H1 (cell line): ENCODE measurements around the gene NHLRC2. TPM values are rescaled to one million over a fixed set of nuclear protein-coding genes. Genes with fewer than 3 reads are reported as not detected.

Source experiments
- CTCF ChIA-PET: fragments of 300-600 bp; sonication (Branson Sonifier 250); formaldehyde crosslinking; loops from one replicate; lab custom pipeline; 2021; ENCODE audit not compliant: partially characterized antibody; lab: Charles Lee
- POLR2A ChIA-PET: fragments of 300-600 bp; sonication (Branson Sonifier 250); formaldehyde crosslinking; loops from one replicate; lab custom pipeline; 2021; ENCODE audit warnings: inconsistent platforms; ENCODE audit not compliant: partially characterized antibody; lab: Charles Lee
- DNase-seq, 2 experiments: peaks; one replicate each; pipeline versions ENCODE4 v3.0.0 to v3.0.0-alpha.2; 2010 to 2022; ENCODE audit warnings: low spot score in 2 of 2, low read depth in 1 of 2, mixed read lengths in 1 of 2
- FAIRE-seq: peaks from 2 replicates; lab custom pipeline; 2011; peaks lifted over from hg19 to GRCh38; lab: Jason Lieb, UNC
- H2AFZ ChIP-seq: 2 replicates; pipeline ENCODE4 v1.8.1; 2012; ENCODE audit warnings: low read length, inconsistent platforms
- H2AK5ac ChIP-seq: 2 replicates; pipeline ENCODE4 v1.6.1; 2013; ENCODE audit warnings: low read depth, low read length
- H2BK120ac ChIP-seq: replicated peaks from 2 replicates; pipeline ENCODE3; 2013; ENCODE audit warnings: low read depth, low read length, inconsistent platforms
- H2BK12ac ChIP-seq: 2 replicates; pipeline ENCODE4 v1.6.1; 2013; ENCODE audit warnings: low read depth, low read length
- H2BK15ac ChIP-seq: 2 replicates; pipeline ENCODE4 v1.6.1; 2013; ENCODE audit warnings: low read length
- H2BK20ac ChIP-seq: 2 replicates; pipeline ENCODE4 v1.6.1; 2013; ENCODE audit warnings: low read length
- H2BK5ac ChIP-seq: 2 replicates; pipeline ENCODE4 v1.6.1; 2013; ENCODE audit warnings: low read depth, low read length
- H3K14ac ChIP-seq: 2 replicates; pipeline ENCODE4 v1.6.1; 2013; ENCODE audit warnings: inconsistent platforms; ENCODE audit not compliant: insufficient read length
- H3K18ac ChIP-seq: 2 replicates; pipeline ENCODE4 v1.6.1; 2013; ENCODE audit warnings: low read length; ENCODE audit errors: extremely low read depth
- H3K23ac ChIP-seq: 2 replicates; pipeline ENCODE4 v1.6.1; 2013; ENCODE audit warnings: inconsistent platforms; ENCODE audit not compliant: insufficient read length
- H3K23me2 ChIP-seq: 2 replicates; pipeline ENCODE4 v1.6.1; 2013; ENCODE audit warnings: low read depth, low read length
- H3K27ac ChIP-seq: 2 replicates; pipeline ENCODE4 v1.6.1; 2011; ENCODE audit warnings: low read depth, low read length, inconsistent platforms
- H3K27me3 ChIP-seq, 4 experiments: replicated peaks in 1 of 4; 1 replicate in 1 of 4; 2 replicates in 3 of 4; pipeline versions ENCODE4 v1.6.1 to v1.8.1; 2011 to 2013; ENCODE audit warnings: low read length in 3 of 4, mild to moderate bottlenecking in 3 of 4, inconsistent platforms in 2 of 4, mixed read lengths in 2 of 4, moderate library complexity in 1 of 4; ENCODE audit not compliant: control insufficient read depth in 3 of 4, insufficient read depth in 3 of 4; ENCODE audit errors: extremely low read depth in 1 of 4
- H3K36me3 ChIP-seq, 4 experiments: 2 replicates each; pipeline versions ENCODE4 v1.6.1 to v1.8.1; 2011 to 2013; ENCODE audit warnings: mild to moderate bottlenecking in 4 of 4, low read length in 3 of 4, moderate library complexity in 2 of 4, control low read depth in 1 of 4, inconsistent platforms in 1 of 4; ENCODE audit not compliant: insufficient read depth in 4 of 4, control insufficient read depth in 2 of 4
- H3K4ac ChIP-seq: replicated peaks from 2 replicates; pipeline ENCODE3; 2013; ENCODE audit warnings: low read length, low read depth, mixed read lengths, inconsistent platforms; ENCODE audit not compliant: insufficient read length
- H3K4me1 ChIP-seq, 4 experiments: replicated peaks in 1 of 4; 1 replicate in 1 of 4; 2 replicates in 3 of 4; pipeline versions ENCODE4 v1.6.1 to v1.8.1; 2011 to 2013; ENCODE audit warnings: low read length in 3 of 4, inconsistent platforms in 2 of 4, mixed read lengths in 1 of 4; ENCODE audit not compliant: insufficient read depth in 4 of 4, control insufficient read depth in 3 of 4
- H3K4me2 ChIP-seq, 2 experiments: 2 replicates each; pipeline versions ENCODE4 v1.6.1 to v1.8.1; 2011 to 2013; ENCODE audit warnings: low read depth in 2 of 2, low read length in 2 of 2, control low read depth in 1 of 2, inconsistent platforms in 1 of 2, mild to moderate bottlenecking in 1 of 2; ENCODE audit not compliant: insufficient read depth in 1 of 2
- H3K4me3 ChIP-seq, 4 experiments: fragments of 200-600, 300-600 bp in 1 of 4; sonication (generic), shearing (Covaris generic), sonication (Bioruptor Twin) in 1 of 4; 2 replicates each; pipeline versions ENCODE4 v1.5.1 to v1.8.1; 2011 to 2016; ENCODE audit warnings: low read length in 4 of 4, low read depth in 3 of 4, control low read depth in 2 of 4, inconsistent platforms in 2 of 4, mild to moderate bottlenecking in 2 of 4, mixed read lengths in 1 of 4, moderate library complexity in 1 of 4; ENCODE audit not compliant: insufficient read depth in 2 of 4; ENCODE audit errors: extremely low read depth in 1 of 4
- H3K56ac ChIP-seq: replicated peaks from 2 replicates; pipeline ENCODE3; 2013; ENCODE audit warnings: low read depth, mild to moderate bottlenecking, mixed read lengths, low read length, inconsistent platforms; ENCODE audit not compliant: insufficient read length
- H3K79me1 ChIP-seq: 2 replicates; pipeline ENCODE4 v1.6.1; 2013; ENCODE audit warnings: low read depth, low read length, control low read depth
- H3K79me2 ChIP-seq, 2 experiments: 2 replicates each; pipeline versions ENCODE4 v1.6.1 to v1.8.1; 2012 to 2013; ENCODE audit warnings: low read length in 2 of 2, mild to moderate bottlenecking in 2 of 2, inconsistent platforms in 1 of 2; ENCODE audit not compliant: insufficient read depth in 2 of 2, control insufficient read depth in 1 of 2
- H3K9ac ChIP-seq, 4 experiments: replicated peaks in 1 of 4; 1 replicate in 1 of 4; 2 replicates in 3 of 4; pipeline versions ENCODE4 v1.6.1 to v1.8.1; 2011 to 2013; ENCODE audit warnings: low read depth in 3 of 4, low read length in 3 of 4, control low read depth in 2 of 4, mild to moderate bottlenecking in 2 of 4, moderate library complexity in 2 of 4, inconsistent platforms in 1 of 4; ENCODE audit errors: extremely low read depth in 1 of 4
- H3K9me3 ChIP-seq, 2 experiments: 2 replicates each; pipeline versions ENCODE4 v1.6.1 to v1.8.1; 2012 to 2013; ENCODE audit warnings: mild to moderate bottlenecking in 2 of 2, moderate library complexity in 2 of 2, control low read depth in 1 of 2, inconsistent platforms in 1 of 2, low read depth in 1 of 2, low read length in 1 of 2, mixed read lengths in 1 of 2; ENCODE audit not compliant: insufficient read depth in 2 of 2
- H4K20me1 ChIP-seq, 2 experiments: replicated peaks in 1 of 2; 2 replicates each; pipeline versions ENCODE3 to v1.8.1; 2011 to 2013; ENCODE audit warnings: inconsistent platforms in 2 of 2, low read length in 2 of 2, mild to moderate bottlenecking in 1 of 2; ENCODE audit not compliant: insufficient read depth in 2 of 2, control insufficient read depth in 1 of 2
- H4K5ac ChIP-seq: 2 replicates; pipeline ENCODE4 v1.6.1; 2013; ENCODE audit warnings: low read length, low read depth, mixed read lengths, inconsistent platforms; ENCODE audit not compliant: insufficient read length
- H4K8ac ChIP-seq: 2 replicates; pipeline ENCODE4 v1.8.0; 2013; ENCODE audit warnings: mild to moderate bottlenecking, moderate library complexity, low read length, inconsistent platforms; ENCODE audit not compliant: insufficient read depth; ENCODE audit errors: extremely low read depth
- H4K91ac ChIP-seq: replicated peaks from 2 replicates; pipeline ENCODE3; 2013; ENCODE audit warnings: low read length, mixed read lengths, inconsistent platforms; ENCODE audit not compliant: insufficient read length
- ATF2 ChIP-seq: IDR thresholded peaks from 2 replicates; pipeline ENCODE4 v1.6.1; 2012; ENCODE audit warnings: low read length, inconsistent platforms
- BACH1 ChIP-seq: IDR thresholded peaks from 2 replicates; pipeline ENCODE4 v1.6.1; 2012; ENCODE audit warnings: low read length, improper control_type of control experiment
- BCL11A ChIP-seq, 2 experiments: IDR thresholded peaks; one replicate each; pipeline ENCODE4 v1.6.1; 2011; ENCODE audit warnings: low read depth in 2 of 2, low read length in 2 of 2, mild to moderate bottlenecking in 2 of 2
- CHD1 ChIP-seq: IDR thresholded peaks from 2 replicates; pipeline ENCODE4 v1.6.1; 2012; ENCODE audit warnings: low read depth, low read length, improper control_type of control experiment
- CHD2 ChIP-seq: IDR thresholded peaks from 2 replicates; pipeline ENCODE4 v1.6.1; 2012; ENCODE audit warnings: low read length, improper control_type of control experiment
- CTBP2 ChIP-seq: IDR thresholded peaks from 2 replicates; pipeline ENCODE4 v1.7.0; 2011; ENCODE audit warnings: borderline replicate concordance, mild to moderate bottlenecking, moderate library complexity, mixed read lengths, low read length; ENCODE audit not compliant: insufficient read depth, insufficient read length
- GTF2F1 ChIP-seq: IDR thresholded peaks from 2 replicates; pipeline ENCODE4 v1.6.1; 2012; ENCODE audit warnings: low read depth, low read length, improper control_type of control experiment, borderline replicate concordance
- JUND ChIP-seq: IDR thresholded peaks from 2 replicates; pipeline ENCODE4 v1.6.1; 2011; ENCODE audit warnings: mild to moderate bottlenecking, improper control_type of control experiment, low read length
- NANOG ChIP-seq: IDR thresholded peaks from 2 replicates; pipeline ENCODE4 v1.6.1; 2011; ENCODE audit warnings: low read length, low read depth, mild to moderate bottlenecking, inconsistent platforms; ENCODE audit not compliant: insufficient read depth, poor library complexity, severe bottlenecking
- SIRT6 ChIP-seq: IDR thresholded peaks from one replicate; pipeline ENCODE4 v1.7.1; 2012; ENCODE audit warnings: low read length, inconsistent platforms
- USF2 ChIP-seq: IDR thresholded peaks from 2 replicates; pipeline ENCODE4 v1.6.1; 2011; ENCODE audit warnings: low read length, improper control_type of control experiment
- YY1 ChIP-seq: IDR thresholded peaks from 2 replicates; pipeline ENCODE4 v1.6.1; 2011; ENCODE audit warnings: low read depth, mild to moderate bottlenecking, low read length
- WGBS, 2 experiments: shearing (Covaris generic) in 1 of 2; methylation state at CpG; one replicate each; pipeline versions ENCODE4 v1.1.6 to v1.1.7; 2013 to 2015; ENCODE audit warnings: low lambda C conversion rate in 2 of 2, mixed read lengths in 2 of 2, inconsistent platforms in 1 of 2, low coverage in 1 of 2, missing lambda C conversion rate in 1 of 2; ENCODE audit not compliant: insufficient replicate concordance in 2 of 2, insufficient coverage in 1 of 2, insufficient read length in 1 of 2; ENCODE audit errors: extremely low coverage in 1 of 2, missing lambda C conversion rate in 1 of 2; 5-methylcytosine and 5-hydroxymethylcytosine counted together
- polyA plus RNA-seq, 7 experiments: library from polyadenylated mRNA; depleted of rRNA in 3 of 7; stranded (reverse) in 5 of 7; unstranded in 2 of 7; fragments of >200 nt in 5 of 7; fragments of 200-250 nt in 2 of 7; gene quantifications; 1 replicate in 5 of 7; 2 replicates in 1 of 7; 4 replicates in 1 of 7; pipeline versions ENCODE4 v1.2.1 to v1.2.3, GENCODE V29; 2011 to 2013; ENCODE audit warnings: missing spikeins in 2 of 7, mixed read lengths in 2 of 7
- total RNA-seq: library from RNA; stranded (reverse); fragmentation: NEBNext Ultra II Directional; extraction: Animal tissue kit (Norgen Biotek cat#: 25700); gene quantifications from 2 replicates; pipeline ENCODE4 v1.2.1, GENCODE V29; 2021

Gene NHLRC2
- total and polyA plus RNA-seq, 2 of the 8 experiments (the other 6 are each of a cell fraction or from before 2014, with no cell fraction given), result 4.9 to 25.6 TPM

- CTCF ChIA-PET, result interaction anchor here (0.9 to 1.3 kb wide), 3 partner anchors 10 to 24 kb away, joined by 3 to 4 read pairs (median 3); no protein-coding TSS in a partner anchor
- Histone ChIP-seq H3K18ac (no peak overlapping the region), H3K9ac (no peak overlapping the region), H2BK120ac (no peak overlapping the region), H3K14ac (no peak overlapping the region), H3K4me2 (no peak overlapping the region), H3K9me3 (no peaks in the 10 kb centered on the region), H2BK15ac (no peak overlapping the region), H3K23me2 (no peaks in the 10 kb centered on the region; the same call in 1 of the 2 replicates), H3K56ac (no peak overlapping the region), H3K4me3 (no peak overlapping the region), H3K27me3 (no peaks in the 10 kb centered on the region), H2BK12ac (no peak overlapping the region), H4K91ac (no peak overlapping the region), H2BK5ac (no peak overlapping the region), H3K36me3 (no peaks in the 10 kb centered on the region), H2BK20ac (no peak overlapping the region), H3K79me1 (no peaks in the 10 kb centered on the region), H4K5ac (no peak overlapping the region), H3K79me2 (no peaks in the 10 kb centered on the region), H4K8ac (no peak overlapping the region), H4K20me1 (no peaks in the 10 kb centered on the region), H3K23ac (no peak overlapping the region), H3K27ac (no peak overlapping the region), H2AFZ (no peak overlapping the region), H2AK5ac (no peak overlapping the region), H3K4ac (no peak overlapping the region), H3K4me1 (no peaks in the 10 kb centered on the region)
- POLR2A ChIA-PET, result interaction anchor here (0.6 to 1.0 kb wide), 3 partner anchors 9 to 141 kb away, joined by 3 read pairs; no protein-coding TSS in a partner anchor
- FAIRE-seq (no peak), DNase-seq (no peak)
- 82% methylated on average over 6 of the region's 6 CpGs; no CpG with 5 or more reads in 1 of the 2 experiments for WGBS, 2 experiments
- TF ChIP-seq ATF2, result no peak
- TF ChIP-seq BCL11A (IDR thresholded peaks at IDR 0.05; ENCODE audit: low read depth in 2 of 2, low read length in 2 of 2), result no peak
- no peak for TF ChIP-seq GTF2F1
- TF ChIP-seq YY1, result no peak
- no peak for TF ChIP-seq CHD2
- TF ChIP-seq JUND, result no peak
- no peak for TF ChIP-seq CTBP2
- TF ChIP-seq SIRT6, result no peak
- no peak for TF ChIP-seq USF2
- no peak for TF ChIP-seq CHD1
- TF ChIP-seq BACH1, result no peak
- no peak for TF ChIP-seq NANOG
Observed at GRCh38 chr10:113929522-113929921, 75.1 kb downstream of the NHLRC2 start.
